Spleen (tissue), 11 donors: ENCODE results near the gene TUBB6. TPM values are rescaled to one million over a fixed set of nuclear protein-coding genes. Genes with fewer than 3 reads are reported as not detected.

ENCODE experiments used
- DNase-seq: peaks from one replicate; pipeline ENCODE4 v3.0.0-alpha.2; 2020
- H3K27ac ChIP-seq, 8 donors: fragments of 200-600 bp; sonication (generic) in 7 of 8; 1 replicate in 4 of 8; 2 replicates in 4 of 8; pipeline versions ENCODE4 v1.5.0 to v1.8.0; 2016 to 2021; ENCODE audit warnings: inconsistent platforms in 4 of 8, mild to moderate bottlenecking in 4 of 8, moderate library complexity in 1 of 8
- H3K27me3 ChIP-seq, 7 donors: fragments of 200-600 bp; sonication (generic) in 6 of 7; replicated peaks in 1 of 7; 1 replicate in 4 of 7; 2 replicates in 3 of 7; pipeline versions ENCODE4 v1.5.0 to v1.8.0; 2016 to 2021; ENCODE audit warnings: inconsistent platforms in 3 of 7, mild to moderate bottlenecking in 1 of 7
- H3K36me3 ChIP-seq, 6 donors: fragments of 200-600 bp; sonication (generic) in 5 of 6; 1 replicate in 4 of 6; 2 replicates in 2 of 6; pipeline versions ENCODE4 v1.5.0 to v1.8.0; 2016 to 2021; ENCODE audit warnings: inconsistent platforms in 2 of 6
- H3K4me1 ChIP-seq, 6 donors: fragments of 200-600 bp; sonication (generic) in 5 of 6; 1 replicate in 3 of 6; 2 replicates in 3 of 6; pipeline versions ENCODE4 v1.5.0 to v1.8.0; 2016 to 2021; ENCODE audit warnings: inconsistent platforms in 3 of 6
- H3K4me3 ChIP-seq, 8 donors: fragments of 200-600 bp; sonication (generic) in 7 of 8; 1 replicate in 4 of 8; 2 replicates in 4 of 8; pipeline versions ENCODE4 v1.5.0 to v1.8.0; 2016 to 2021; ENCODE audit warnings: inconsistent platforms in 4 of 8, mild to moderate bottlenecking in 4 of 8, moderate library complexity in 2 of 8
- H3K9me3 ChIP-seq, 8 donors: fragments of 200-600 bp; sonication (generic) in 7 of 8; 1 replicate in 4 of 8; 2 replicates in 4 of 8; pipeline versions ENCODE4 v1.5.0 to v1.8.0; 2016 to 2021; ENCODE audit warnings: inconsistent platforms in 4 of 8
- CTCF ChIP-seq, 11 experiments: fragments of 200-600 bp in 7 of 11; fragments of 450-650 bp in 4 of 11; sonication (generic) in 4 of 11; IDR thresholded peaks in 8 of 11; conservative IDR thresholded peaks in 3 of 11; 1 replicate in 7 of 11; 2 replicates in 4 of 11; pipeline versions ENCODE4 v1.4.0 to v1.8.0; 2016 to 2021; ENCODE audit warnings: antibody characterized with exemption in 11 of 11, inconsistent platforms in 4 of 11, mild to moderate bottlenecking in 1 of 11
- POLR2A ChIP-seq, 3 donors: fragments of 450-650 bp; IDR thresholded peaks; one replicate each; pipeline ENCODE4 v1.5.1; 2017; ENCODE audit warnings: antibody characterized with exemption in 3 of 3, mild to moderate bottlenecking in 1 of 3
- POLR2AphosphoS5 ChIP-seq, 3 donors: sonication (generic); formaldehyde crosslinking; IDR thresholded peaks; one replicate each; pipeline ENCODE4 v1.5.1; 2017; ENCODE audit warnings: antibody characterized with exemption in 3 of 3
- WGBS, 5 donors: extraction: QIAGEN DNeasy Blood & Tissue Kit in 3 of 5; methylation state at CpG; one replicate each; pipeline versions ENCODE4 v1.1.5 to v1.1.7; 2013 to 2018; 5-methylcytosine and 5-hydroxymethylcytosine counted together
- intact Hi-C: fragments of 100-400 bp; cut with DNase I; formaldehyde crosslinking; loops from one replicate; pipeline ENCODE4 v1.15.0; 2023; ENCODE audit warnings: low total_unique reads
- polyA plus RNA-seq, 3 donors: library from polyadenylated mRNA; stranded (reverse); fragments of 200-250 nt; gene quantifications; one replicate each; pipeline ENCODE4 v1.2.1, GENCODE V29; 2013
- total RNA-seq, 7 donors: library from RNA; depleted of rRNA in 3 of 7; stranded (reverse); fragments of >200 nt in 3 of 7; fragmentation: NEBNext Ultra II Directional in 4 of 7; extraction: Animal tissue kit (Norgen Biotek cat#: 25700) in 4 of 7; gene quantifications; one replicate each; pipeline versions ENCODE4 v1.1.0 to v1.2.1, GENCODE V29; 2016 to 2021
- donor health status: healthy with polysubstance abuse.
- donor health status: DM: no; HTN: no; CAD: no; lungs with moderate emphysema.
- donor health status: DM: no; HTN: no; CAD: no.
- donor health status: Bipolar disorder and iron deficiency.
- donor health status: healthy.
- donor health status: DM: no; HTN: no; CAD: no.
- donor health status: DM: yes; HTN: yes; CAD: no.

Gene TUBB6
- total and polyA plus RNA-seq, 10 donors = 29.0 to 65.6 (median 40.3) TPM

- no peaks in the 10 kb centered on the region for H3K9me3 ChIP-seq
- no peak for DNase-seq
- WGBS, 5 donors = 92 to 98% (median 96%) methylated on average over 19 to 29 of the region's 29 CpGs
- intact Hi-C loops = no loop called here
- H3K27ac ChIP-seq = no peak overlapping the region
- H3K36me3 ChIP-seq = peaks cover 0 to 99% (median 48%) of the 10 kb centered on the region in 6 donors
- H3K4me1 ChIP-seq = peaks cover 0 to 14% (median 3%) of the 10 kb centered on the region in 6 donors
- no peaks in the 10 kb centered on the region for H3K27me3 ChIP-seq
- TF ChIP-seq POLR2A (IDR thresholded peaks at IDR 0.05) = no peak
- no peak for TF ChIP-seq CTCF (IDR thresholded peaks at IDR 0.05 in 8 of 11, conservative IDR thresholded peaks at IDR 0.05 in 3 of 11)
- TF ChIP-seq POLR2AphosphoS5 (IDR thresholded peaks at IDR 0.05) = no peak
- H3K4me3 ChIP-seq = no peak overlapping the region
Measured at GRCh38 chr18:12325726-12326245, 17.7 kb downstream of the TUBB6 start.

GRCh38 chr18:12326711-12327460 is 18.8 kb downstream of the TUBB6 start:
- intact Hi-C loops = no loop called here
- H3K4me1 ChIP-seq = peaks cover 0 to 8% (median 3%) of the 10 kb centered on the region in 6 donors
- WGBS, 5 donors = 91 to 95% (median 93%) methylated on average over 11 to 12 of the region's 12 CpGs
- no peak for DNase-seq
- no peaks in the 10 kb centered on the region for H3K27me3 ChIP-seq
- TF ChIP-seq POLR2A (IDR thresholded peaks at IDR 0.05) (no peak), POLR2AphosphoS5 (IDR thresholded peaks at IDR 0.05) (no peak), CTCF (IDR thresholded peaks at IDR 0.05 in 8 of 11, conservative IDR thresholded peaks at IDR 0.05 in 3 of 11) (no peak)
- no peak overlapping the region for H3K27ac ChIP-seq
- H3K36me3 ChIP-seq = peaks cover 0 to 96% (median 46%) of the 10 kb centered on the region in 6 donors
- H3K4me3 ChIP-seq = no peak overlapping the region
- no peaks in the 10 kb centered on the region for H3K9me3 ChIP-seq

GRCh38 chr18:12327510-12328178 is 19.6 kb downstream of the TUBB6 start:
- Histone ChIP-seq H3K9me3 (no peaks in the 10 kb centered on the region), H3K27me3 (no peaks in the 10 kb centered on the region), H3K27ac (peak overlapping the region in 1 of 8 donors; percentile 29), H3K4me1 (peaks cover 0 to 8% (median 3%) of the 10 kb centered on the region in 6 donors), H3K36me3 (peaks cover 0 to 95% (median 46%) of the 10 kb centered on the region in 6 donors), H3K4me3 (no peak overlapping the region)
- TF ChIP-seq POLR2AphosphoS5 (IDR thresholded peaks at IDR 0.05) (peak; percentile 23 to 52 (median 37)), CTCF (IDR thresholded peaks at IDR 0.05 in 8 of 11, conservative IDR thresholded peaks at IDR 0.05 in 3 of 11) (peak; percentile 22 to 86 (median 70)), POLR2A (IDR thresholded peaks at IDR 0.05) (no peak)
- peak; percentile 90 for DNase-seq
- WGBS, 5 donors = 62 to 73% (median 66%) methylated on average over 11 of the region's 11 CpGs
- intact Hi-C loops = no loop called here
